ENCODE measurements around the gene RANGAP1. TPM values are rescaled to one million over a fixed set of nuclear protein-coding genes. Genes with fewer than 3 reads are reported as not detected.

RANGAP1 gene
- total and polyA plus RNA-seq, 2 donors (not counting 1 experiment from before 2014, with no cell fraction given), result 42.0 to 48.8 TPM

GRCh38 chr22:41264408-41264941 is 21.5 kb downstream of the RANGAP1 start:
- CTCF ChIA-PET, result no interaction called here
- peaks cover 6 to 74% of the 10 kb centered on the region in 2 experiments for H3K36me3 ChIP-seq (replicated peaks in 1 of 2; ENCODE audit: control extremely low read depth in 1 of 2, control insufficient read depth in 1 of 2, extremely low read depth in 1 of 2, insufficient read depth in 2 of 2, low read length in 1 of 2)
- intact Hi-C loops (cut with micrococcal nuclease), result no loop called here
- H3K9me3 Mint-ChIP-seq (ENCODE audit: insufficient read depth), result no peaks in the 10 kb centered on the region
- no peaks in the 10 kb centered on the region for H3K27me3 Mint-ChIP-seq
- H3K4me1 ChIP-seq (ENCODE audit: control insufficient read depth in 2 of 2, insufficient read depth in 2 of 2, low read length in 2 of 2), result no peaks in the 10 kb centered on the region
- TF ChIP-seq EZH2 (IDR thresholded peaks at IDR 0.05; ENCODE audit: borderline replicate concordance, insufficient read depth, low read depth, low read length, poor library complexity, severe bottlenecking) (no peak), CTCF (IDR thresholded peaks at IDR 0.05) (no peak)
- H3K79me2 ChIP-seq (ENCODE audit: control insufficient read depth, insufficient read depth, low read length), result peaks cover 5% of the 10 kb centered on the region
- no peak for ATAC-seq (ENCODE audit: low read depth)
- H2AFZ ChIP-seq (ENCODE audit: insufficient read depth, low read depth, low read length, poor library complexity, severe bottlenecking), result no peak overlapping the region
- no peak overlapping the region for H3K27ac ChIP-seq (ENCODE audit: low read length in 2 of 2)
- no peak overlapping the region for H3K4me2 ChIP-seq (replicated peaks; ENCODE audit: low read depth, low read length, poor library complexity, severe bottlenecking)
- no peak overlapping the region for H3K9ac ChIP-seq (ENCODE audit: low read length)
- no peak overlapping the region for H3K4me3 Mint-ChIP-seq
- no peaks in the 10 kb centered on the region for H3K9me3 ChIP-seq (ENCODE audit: control extremely low read depth in 1 of 3, control insufficient read depth in 2 of 3, insufficient read depth in 1 of 3, low read length in 2 of 3)
- POLR2A ChIA-PET, result interaction anchor here (0.6 to 0.8 kb wide), 2 partner anchors 10 to 315 kb away, joined by 3 read pairs; no protein-coding TSS in a partner anchor
- no peaks in the 10 kb centered on the region for H3K4me1 Mint-ChIP-seq
- no peak for DNase-seq
- H3K27ac Mint-ChIP-seq, result no peak overlapping the region
- WGBS (ENCODE audit: insufficient coverage), result 98% methylated on average over 15 of the region's 15 CpGs
- H4K20me1 ChIP-seq (ENCODE audit: control insufficient read depth, insufficient read depth, low read length, poor library complexity, severe bottlenecking), result no peaks in the 10 kb centered on the region
- no peak overlapping the region for H3K4me3 ChIP-seq (ENCODE audit: control extremely low read depth in 1 of 5, extremely low read depth in 1 of 5, insufficient read depth in 1 of 5, low read depth in 2 of 5, low read length in 4 of 5)
- no peaks in the 10 kb centered on the region for H3K27me3 ChIP-seq (replicated peaks in 1 of 4; ENCODE audit: control extremely low read depth in 1 of 4, control insufficient read depth in 3 of 4, insufficient read depth in 4 of 4, low read length in 3 of 4)

GRCh38 chr22:41263704-41264103 is 22.3 kb downstream of the RANGAP1 start:
- Histone ChIP-seq H3K79me2 (ENCODE audit: control insufficient read depth, insufficient read depth, low read length) (no peaks in the 10 kb centered on the region), H3K36me3 (replicated peaks in 1 of 2; ENCODE audit: control extremely low read depth in 1 of 2, control insufficient read depth in 1 of 2, extremely low read depth in 1 of 2, insufficient read depth in 2 of 2, low read length in 1 of 2) (peaks cover 6 to 72% of the 10 kb centered on the region in 2 experiments), H3K9me3 (ENCODE audit: control extremely low read depth in 1 of 3, control insufficient read depth in 2 of 3, insufficient read depth in 1 of 3, low read length in 2 of 3) (no peaks in the 10 kb centered on the region), H4K20me1 (ENCODE audit: control insufficient read depth, insufficient read depth, low read length, poor library complexity, severe bottlenecking) (no peaks in the 10 kb centered on the region), H3K4me3 (ENCODE audit: control extremely low read depth in 1 of 5, extremely low read depth in 1 of 5, insufficient read depth in 1 of 5, low read depth in 2 of 5, low read length in 4 of 5) (no peak overlapping the region), H3K27ac (ENCODE audit: low read length in 2 of 2) (no peak overlapping the region), H3K4me1 (ENCODE audit: control insufficient read depth in 2 of 2, insufficient read depth in 2 of 2, low read length in 2 of 2) (no peaks in the 10 kb centered on the region), H3K27me3 (replicated peaks in 1 of 4; ENCODE audit: control extremely low read depth in 1 of 4, control insufficient read depth in 3 of 4, insufficient read depth in 4 of 4, low read length in 3 of 4) (no peaks in the 10 kb centered on the region), H3K9ac (ENCODE audit: low read length) (no peak overlapping the region), H2AFZ (ENCODE audit: insufficient read depth, low read depth, low read length, poor library complexity, severe bottlenecking) (no peak overlapping the region), H3K4me2 (replicated peaks; ENCODE audit: low read depth, low read length, poor library complexity, severe bottlenecking) (no peak overlapping the region)
- ChIA-PET CTCF (interaction anchor here (0.6 kb wide), 1 partner anchor 340 kb away, joined by 3 read pairs; no protein-coding TSS in a partner anchor), POLR2A (no interaction called here)
- H3K4me3 Mint-ChIP-seq, result no peak overlapping the region
- intact Hi-C loops (cut with micrococcal nuclease), result no loop called here
- TF ChIP-seq CTCF (IDR thresholded peaks at IDR 0.05) (no peak), EZH2 (IDR thresholded peaks at IDR 0.05; ENCODE audit: borderline replicate concordance, insufficient read depth, low read depth, low read length, poor library complexity, severe bottlenecking) (no peak)
- H3K4me1 Mint-ChIP-seq, result no peaks in the 10 kb centered on the region
- ATAC-seq (ENCODE audit: low read depth) (no peak), DNase-seq (no peak)
- no peaks in the 10 kb centered on the region for H3K9me3 Mint-ChIP-seq (ENCODE audit: insufficient read depth)
- H3K27me3 Mint-ChIP-seq, result no peaks in the 10 kb centered on the region
- 100% methylated on average over 2 of the region's 2 CpGs for WGBS (ENCODE audit: insufficient coverage)
- H3K27ac Mint-ChIP-seq, result no peak overlapping the region

All from B cell (primary cell).